Peyer's patch (tissue), 4 donors: ENCODE results near the gene CDC42SE2. TPM values are rescaled to one million over a fixed set of nuclear protein-coding genes. Genes with fewer than 3 reads are reported as not detected.

Source experiments
- DNase-seq, 3 donors: peaks; one replicate each; pipeline ENCODE4 v3.0.0-alpha.2; 2017 to 2019
- H3K27ac ChIP-seq, 4 donors: fragments of 200-600 bp; sonication (generic); one replicate each; pipeline ENCODE4 v1.5.1; 2016 to 2019
- H3K27me3 ChIP-seq, 2 donors: fragments of 200-600 bp; sonication (generic); one replicate each; pipeline ENCODE4 v1.5.1; 2019
- H3K36me3 ChIP-seq, 3 donors: fragments of 200-600 bp; sonication (generic); one replicate each; pipeline ENCODE4 v1.5.1; 2016 to 2019
- H3K4me1 ChIP-seq, 4 donors: fragments of 200-600 bp; sonication (generic); one replicate each; pipeline ENCODE4 v1.5.1; 2016 to 2019
- H3K4me3 ChIP-seq, 4 donors: fragments of 200-600 bp; sonication (generic); 1 replicate in 3 of 4; 2 replicates in 1 of 4; pipeline ENCODE4 v1.5.1; 2016 to 2019; ENCODE audit warnings: mild to moderate bottlenecking in 1 of 4
- H3K9me3 ChIP-seq, 4 donors: fragments of 200-600 bp; sonication (generic); one replicate each; pipeline ENCODE4 v1.5.1; 2016 to 2019; ENCODE audit warnings: mild to moderate bottlenecking in 1 of 4
- POLR2A ChIP-seq, 2 donors: fragments of 450-650 bp; IDR thresholded peaks; one replicate each; pipeline ENCODE4 v1.5.1; 2017; ENCODE audit warnings: antibody characterized with exemption in 2 of 2, mild to moderate bottlenecking in 2 of 2, moderate library complexity in 2 of 2
- total RNA-seq, 4 donors: library from RNA; depleted of rRNA; stranded (reverse); fragments of >200 nt; gene quantifications; one replicate each; pipeline ENCODE4 v1.1.0, GENCODE V29; 2016
- TF ChIP-seq, protein P1 (sequence below), 6 experiments: fragments of 450-650 bp in 4 of 6; fragments of 200-600 bp in 2 of 6; sonication (generic) in 1 of 6; IDR thresholded peaks; one replicate each; pipeline ENCODE4 v1.5.1; 2017 to 2019; ENCODE audit warnings: antibody characterized with exemption in 6 of 6, mild to moderate bottlenecking in 3 of 6, moderate library complexity in 1 of 6

Gene CDC42SE2
- total RNA-seq, 4 donors from 2014 or later: 49.9 to 125 (median 91.4) TPM

DNA sequence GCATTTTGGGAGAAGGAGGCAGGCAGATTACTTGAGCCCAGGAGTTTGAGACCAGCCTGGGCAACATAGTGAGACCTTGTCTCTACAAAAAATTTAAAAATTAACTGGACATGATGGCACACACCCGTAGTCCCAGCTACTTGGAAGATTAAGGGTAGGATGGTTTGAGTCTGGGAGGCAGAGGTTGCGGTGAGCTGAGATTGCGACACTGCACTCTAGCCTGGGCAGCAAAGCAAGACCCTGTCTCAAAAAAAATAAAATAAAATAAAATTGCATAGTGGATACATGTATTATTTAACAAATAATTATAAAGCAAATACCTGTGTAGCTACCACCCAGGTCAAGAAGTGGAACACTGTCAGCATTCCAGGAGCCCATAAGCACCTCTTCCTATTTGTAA, 90.1 kb downstream of the CDC42SE2 start:
- TF ChIP-seq, protein P1, sequence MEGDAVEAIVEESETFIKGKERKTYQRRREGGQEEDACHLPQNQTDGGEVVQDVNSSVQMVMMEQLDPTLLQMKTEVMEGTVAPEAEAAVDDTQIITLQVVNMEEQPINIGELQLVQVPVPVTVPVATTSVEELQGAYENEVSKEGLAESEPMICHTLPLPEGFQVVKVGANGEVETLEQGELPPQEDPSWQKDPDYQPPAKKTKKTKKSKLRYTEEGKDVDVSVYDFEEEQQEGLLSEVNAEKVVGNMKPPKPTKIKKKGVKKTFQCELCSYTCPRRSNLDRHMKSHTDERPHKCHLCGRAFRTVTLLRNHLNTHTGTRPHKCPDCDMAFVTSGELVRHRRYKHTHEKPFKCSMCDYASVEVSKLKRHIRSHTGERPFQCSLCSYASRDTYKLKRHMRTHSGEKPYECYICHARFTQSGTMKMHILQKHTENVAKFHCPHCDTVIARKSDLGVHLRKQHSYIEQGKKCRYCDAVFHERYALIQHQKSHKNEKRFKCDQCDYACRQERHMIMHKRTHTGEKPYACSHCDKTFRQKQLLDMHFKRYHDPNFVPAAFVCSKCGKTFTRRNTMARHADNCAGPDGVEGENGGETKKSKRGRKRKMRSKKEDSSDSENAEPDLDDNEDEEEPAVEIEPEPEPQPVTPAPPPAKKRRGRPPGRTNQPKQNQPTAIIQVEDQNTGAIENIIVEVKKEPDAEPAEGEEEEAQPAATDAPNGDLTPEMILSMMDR (IDR thresholded peaks at IDR 0.05): no peak
- no peak for TF ChIP-seq POLR2A (IDR thresholded peaks at IDR 0.05)
- DNase-seq: no peak
- no peak overlapping the region for H3K4me3 ChIP-seq
- H3K4me1 ChIP-seq: peaks cover 0 to 13% (median 0%) of the 10 kb centered on the region in 4 donors
- H3K36me3 ChIP-seq: no peaks in the 10 kb centered on the region
- H3K27me3 ChIP-seq: no peaks in the 10 kb centered on the region
- no peaks in the 10 kb centered on the region for H3K9me3 ChIP-seq
- H3K27ac ChIP-seq: no peak overlapping the region

DNA sequence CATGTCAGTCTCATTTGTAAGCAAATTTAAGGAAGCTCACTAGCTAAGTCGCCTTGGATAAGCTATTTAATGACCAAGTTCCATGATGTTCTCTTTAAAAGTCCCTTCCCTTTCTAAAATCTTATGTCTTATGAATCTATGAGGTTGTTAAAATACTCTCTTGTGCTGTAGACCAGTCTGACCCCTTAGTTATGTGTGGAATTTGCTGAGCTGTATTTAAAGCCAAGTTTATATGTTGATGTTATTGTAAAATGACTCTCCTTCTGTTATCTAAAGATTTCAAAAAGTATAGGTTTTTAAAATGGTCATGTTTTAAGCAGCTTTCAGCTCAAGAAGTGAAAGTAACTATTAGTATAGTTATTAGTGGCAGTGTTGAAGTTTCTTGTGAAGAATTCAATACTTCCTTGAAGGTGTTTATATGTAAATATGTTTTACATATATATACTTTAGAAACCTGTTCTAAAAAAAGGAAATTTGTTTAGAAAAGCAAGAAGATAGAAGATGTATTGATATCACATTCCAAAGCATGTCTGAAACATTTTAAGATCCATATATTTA, 92.2 kb downstream of the CDC42SE2 start:
- no peak overlapping the region for H3K27ac ChIP-seq
- TF ChIP-seq POLR2A (IDR thresholded peaks at IDR 0.05): no peak
- TF ChIP-seq, protein P1 (IDR thresholded peaks at IDR 0.05): no peak
- no peaks in the 10 kb centered on the region for H3K27me3 ChIP-seq
- H3K4me1 ChIP-seq: peaks cover 0 to 13% (median 0%) of the 10 kb centered on the region in 4 donors
- no peaks in the 10 kb centered on the region for H3K9me3 ChIP-seq
- H3K4me3 ChIP-seq: no peak overlapping the region
- no peak for DNase-seq
- H3K36me3 ChIP-seq: peaks cover 0 to 13% (median 0%) of the 10 kb centered on the region in 3 donors

DNA sequence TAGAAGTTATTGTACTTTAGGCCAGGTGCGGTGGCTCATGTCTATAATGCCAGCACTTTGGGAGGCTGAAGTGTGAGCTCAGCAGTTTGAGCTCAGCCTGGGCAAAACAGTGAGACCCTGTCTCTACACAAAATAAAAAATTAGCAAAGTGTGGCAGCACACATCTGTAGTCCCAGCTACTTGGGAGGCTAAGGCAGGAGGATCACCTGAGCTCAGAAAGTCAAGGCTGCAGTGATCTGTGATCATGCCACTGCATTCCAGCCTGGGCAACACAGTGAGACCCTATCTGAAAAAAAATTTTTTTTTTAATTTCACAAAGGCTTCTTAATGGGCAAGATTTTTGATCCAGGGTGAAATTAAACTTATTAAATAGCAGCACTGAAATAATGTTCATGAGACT, 92.8 kb downstream of the CDC42SE2 start:
- H3K27ac ChIP-seq: no peak overlapping the region
- no peaks in the 10 kb centered on the region for H3K9me3 ChIP-seq
- TF ChIP-seq, protein P1 (IDR thresholded peaks at IDR 0.05): no peak
- no peak for TF ChIP-seq POLR2A (IDR thresholded peaks at IDR 0.05)
- no peak overlapping the region for H3K4me3 ChIP-seq
- no peak for DNase-seq
- peaks cover 0 to 13% (median 0%) of the 10 kb centered on the region in 3 donors for H3K36me3 ChIP-seq
- peaks cover 0 to 13% (median 0%) of the 10 kb centered on the region in 4 donors for H3K4me1 ChIP-seq
- no peaks in the 10 kb centered on the region for H3K27me3 ChIP-seq

DNA sequence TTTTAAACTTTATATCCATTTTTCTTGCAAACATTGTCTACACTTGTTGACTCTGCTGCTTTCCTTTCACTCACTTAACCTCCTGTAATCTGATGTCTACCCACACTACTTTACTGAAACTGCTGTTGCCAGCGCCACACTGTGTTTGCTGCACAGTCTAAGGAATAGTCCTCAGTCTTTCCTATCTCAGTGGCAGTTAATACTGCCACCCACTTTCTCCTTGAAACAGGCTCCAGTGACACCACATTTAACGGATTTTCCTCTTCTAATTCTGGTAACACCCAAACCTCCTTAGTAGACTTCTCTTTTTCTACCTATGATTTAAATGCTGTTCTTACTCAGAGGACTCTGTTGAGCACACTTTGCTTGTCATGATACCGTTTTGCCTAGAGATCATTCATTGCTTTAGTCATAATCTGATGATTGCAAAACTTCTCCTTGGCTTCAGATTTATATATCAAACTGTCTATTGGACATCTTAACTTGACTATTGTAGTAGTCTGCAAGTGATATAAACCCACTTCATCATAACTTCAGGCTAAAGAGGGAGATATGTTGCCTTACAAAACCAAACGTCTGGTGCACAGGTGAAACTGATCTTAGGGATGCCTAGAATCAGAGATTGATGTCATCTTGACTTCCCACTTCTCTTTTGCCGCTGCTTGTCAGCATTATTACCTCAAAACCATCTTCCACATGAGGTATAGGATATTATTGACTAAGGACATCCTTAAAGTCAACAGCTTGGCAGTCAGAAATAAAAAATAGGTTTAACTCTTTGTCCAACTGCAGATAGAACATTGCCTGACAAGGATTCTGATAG, 94.1 kb downstream of the CDC42SE2 start:
- no peak for TF ChIP-seq POLR2A (IDR thresholded peaks at IDR 0.05)
- TF ChIP-seq, protein P1 (IDR thresholded peaks at IDR 0.05): peak in 1 of 6 experiments; percentile 9
- Histone ChIP-seq H3K27ac (peak overlapping the region in 2 of 4 donors; percentile 11 to 34), H3K4me1 (peaks cover 0 to 13% (median 0%) of the 10 kb centered on the region in 4 donors), H3K9me3 (no peaks in the 10 kb centered on the region), H3K4me3 (no peak overlapping the region), H3K27me3 (no peaks in the 10 kb centered on the region), H3K36me3 (peaks cover 0 to 13% (median 0%) of the 10 kb centered on the region in 3 donors)
- peak in 1 of 3 donors; percentile 55 for DNase-seq

DNA sequence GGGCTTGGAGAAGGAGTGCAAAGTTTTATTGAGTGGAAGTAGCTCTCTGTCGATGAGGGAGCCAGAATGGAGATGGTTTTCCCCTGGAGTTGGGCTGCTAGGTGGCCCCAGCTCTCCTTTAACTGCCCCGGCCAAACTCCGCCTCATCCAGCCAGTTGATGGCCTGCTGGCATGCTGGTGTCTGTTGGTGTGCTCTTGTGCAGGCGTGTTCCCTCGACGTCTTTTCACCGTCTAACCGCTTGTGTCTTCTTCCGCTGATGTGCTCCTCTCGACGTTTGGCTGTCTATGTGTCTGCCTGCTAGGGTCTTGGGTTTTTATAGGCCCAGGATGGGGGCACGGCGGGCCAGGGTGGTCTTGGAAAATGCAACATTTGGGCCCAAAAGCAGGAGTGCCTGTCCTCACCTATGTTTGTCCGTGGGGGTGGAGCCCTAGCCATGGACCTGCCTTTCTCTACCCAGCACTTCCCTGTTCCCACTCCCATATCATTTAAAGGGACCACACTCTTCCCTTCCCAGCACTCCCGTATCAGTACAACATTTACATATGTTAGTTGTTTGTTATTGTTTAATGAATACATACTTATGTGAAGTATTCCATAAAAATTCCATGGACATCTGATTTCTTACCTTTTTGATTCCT, 97.9 kb downstream of the CDC42SE2 start:
- DNase-seq: no peak
- H3K4me1 ChIP-seq: peaks cover 0 to 13% (median 0%) of the 10 kb centered on the region in 4 donors
- no peak for TF ChIP-seq POLR2A (IDR thresholded peaks at IDR 0.05)
- TF ChIP-seq, protein P1 (IDR thresholded peaks at IDR 0.05): no peak
- H3K27me3 ChIP-seq: no peaks in the 10 kb centered on the region
- no peak overlapping the region for H3K27ac ChIP-seq
- no peak overlapping the region for H3K4me3 ChIP-seq
- peaks cover 0 to 13% (median 0%) of the 10 kb centered on the region in 3 donors for H3K36me3 ChIP-seq
- H3K9me3 ChIP-seq: no peaks in the 10 kb centered on the region
